ENCODE results near the gene SLC19A2.
"Not testable (repeated sequence)": the region's sequence is repeated elsewhere in the genome, so short reads cannot be mapped to it uniquely, and the experiment has no call there.

SLC19A2 gene

GRCh38 chr1:169485431-169486280, at the start of gene SLC19A2:
SLC19A2 (minus strand) TSS chr1:169485944; CDS start chr1:169485766, 178 bp downstream.
- in situ Hi-C loops (cut with MboI; ENCODE audit: low sequenced_read_pairs) = no loop called here

GRCh38 chr1:169534653-169535052, 48.9 kb upstream of the SLC19A2 start:
- in situ Hi-C loops (cut with MboI; ENCODE audit: low sequenced_read_pairs) = no loop called here

- in situ Hi-C loops (cut with MboI; ENCODE audit: low sequenced_read_pairs) = not testable (repeated sequence)
These were observed 47.9 kb upstream of the SLC19A2 start for GRCh38 chr1:169533528-169534190.

- in situ Hi-C loops (cut with MboI; ENCODE audit: low sequenced_read_pairs) = no loop called here
These were observed 44.7 kb upstream of the SLC19A2 start for GRCh38 chr1:169530448-169530847.

GRCh38 chr1:169529068-169529642, 43.4 kb upstream of the SLC19A2 start:
- in situ Hi-C loops (cut with MboI; ENCODE audit: low sequenced_read_pairs) = no loop called here

GRCh38 chr1:169528215-169529067, 42.7 kb upstream of the SLC19A2 start:
- in situ Hi-C loops (cut with MboI; ENCODE audit: low sequenced_read_pairs) = no loop called here

GRCh38 chr1:169527451-169528214, 41.9 kb upstream of the SLC19A2 start:
- in situ Hi-C loops (cut with MboI; ENCODE audit: low sequenced_read_pairs) = no loop called here

- in situ Hi-C loops (cut with MboI; ENCODE audit: low sequenced_read_pairs) = no loop called here
These were observed 41.3 kb upstream of the SLC19A2 start for GRCh38 chr1:169527001-169527400.

- in situ Hi-C loops (cut with MboI; ENCODE audit: low sequenced_read_pairs) = no loop called here
These were observed 40.5 kb upstream of the SLC19A2 start for GRCh38 chr1:169526120-169526832.

GRCh38 chr1:169525391-169525790, 39.6 kb upstream of the SLC19A2 start:
- in situ Hi-C loops (cut with MboI; ENCODE audit: low sequenced_read_pairs) = no loop called here

- in situ Hi-C loops (cut with MboI; ENCODE audit: low sequenced_read_pairs) = no loop called here
These were observed 38.2 kb upstream of the SLC19A2 start for GRCh38 chr1:169523904-169524303.

GRCh38 chr1:169521226-169521625, 35.5 kb upstream of the SLC19A2 start:
- in situ Hi-C loops (cut with MboI; ENCODE audit: low sequenced_read_pairs) = no loop called here

GRCh38 chr1:169517558-169518186, 31.9 kb upstream of the SLC19A2 start:
- in situ Hi-C loops (cut with MboI; ENCODE audit: low sequenced_read_pairs) = no loop called here

GRCh38 chr1:169515641-169516040, 29.9 kb upstream of the SLC19A2 start:
- in situ Hi-C loops (cut with MboI; ENCODE audit: low sequenced_read_pairs) = no loop called here

- in situ Hi-C loops (cut with MboI; ENCODE audit: low sequenced_read_pairs) = no loop called here
These were observed 29.0 kb upstream of the SLC19A2 start for GRCh38 chr1:169514566-169515270.

GRCh38 chr1:169513208-169513607, 27.5 kb upstream of the SLC19A2 start:
- in situ Hi-C loops (cut with MboI; ENCODE audit: low sequenced_read_pairs) = no loop called here

GRCh38 chr1:169511316-169512005, 25.7 kb upstream of the SLC19A2 start:
- in situ Hi-C loops (cut with MboI; ENCODE audit: low sequenced_read_pairs) = no loop called here

GRCh38 chr1:169510060-169510459, 24.3 kb upstream of the SLC19A2 start:
- in situ Hi-C loops (cut with MboI; ENCODE audit: low sequenced_read_pairs) = no loop called here

Measured in HL-60/S4 (cell line).